ENCODE data around the gene LRRC8C.

DNA sequence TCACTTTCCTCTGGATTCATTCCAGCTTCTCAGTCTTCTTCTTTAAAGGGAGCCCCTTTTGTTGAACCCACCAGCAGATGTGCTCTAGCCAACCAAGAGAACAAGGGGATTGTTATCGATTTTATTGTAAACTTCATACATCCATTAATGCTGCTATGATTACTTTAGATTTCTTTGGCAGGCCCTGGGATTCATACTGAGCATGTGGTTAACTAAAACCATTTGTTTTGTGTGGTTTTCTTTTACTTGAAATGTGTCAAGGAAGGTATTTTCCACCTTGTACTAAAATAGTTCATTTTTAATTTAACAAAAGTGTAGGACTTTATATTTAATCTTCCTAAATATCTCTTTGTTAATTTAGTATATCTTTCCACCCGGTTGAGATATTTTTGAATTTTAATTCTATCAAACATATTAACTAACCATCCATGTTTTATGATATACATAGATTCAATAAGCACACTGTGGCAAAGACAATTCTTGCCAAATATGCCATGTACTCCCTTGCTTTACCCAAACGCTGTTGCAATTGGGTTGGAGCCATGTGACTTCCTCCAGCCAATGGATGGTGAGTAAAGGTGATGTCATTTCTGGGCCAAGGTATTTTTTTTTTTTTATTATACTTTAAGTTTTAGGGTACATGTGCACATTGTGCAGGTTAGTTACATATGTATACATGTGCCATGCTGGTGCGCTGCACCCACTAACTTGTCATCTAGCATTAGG is 113.7 kb downstream of the LRRC8C start:
- TF ChIP-seq, protein P1, sequence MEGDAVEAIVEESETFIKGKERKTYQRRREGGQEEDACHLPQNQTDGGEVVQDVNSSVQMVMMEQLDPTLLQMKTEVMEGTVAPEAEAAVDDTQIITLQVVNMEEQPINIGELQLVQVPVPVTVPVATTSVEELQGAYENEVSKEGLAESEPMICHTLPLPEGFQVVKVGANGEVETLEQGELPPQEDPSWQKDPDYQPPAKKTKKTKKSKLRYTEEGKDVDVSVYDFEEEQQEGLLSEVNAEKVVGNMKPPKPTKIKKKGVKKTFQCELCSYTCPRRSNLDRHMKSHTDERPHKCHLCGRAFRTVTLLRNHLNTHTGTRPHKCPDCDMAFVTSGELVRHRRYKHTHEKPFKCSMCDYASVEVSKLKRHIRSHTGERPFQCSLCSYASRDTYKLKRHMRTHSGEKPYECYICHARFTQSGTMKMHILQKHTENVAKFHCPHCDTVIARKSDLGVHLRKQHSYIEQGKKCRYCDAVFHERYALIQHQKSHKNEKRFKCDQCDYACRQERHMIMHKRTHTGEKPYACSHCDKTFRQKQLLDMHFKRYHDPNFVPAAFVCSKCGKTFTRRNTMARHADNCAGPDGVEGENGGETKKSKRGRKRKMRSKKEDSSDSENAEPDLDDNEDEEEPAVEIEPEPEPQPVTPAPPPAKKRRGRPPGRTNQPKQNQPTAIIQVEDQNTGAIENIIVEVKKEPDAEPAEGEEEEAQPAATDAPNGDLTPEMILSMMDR (IDR thresholded peaks at IDR 0.05), result no peak
- TF ChIP-seq POLR2A (IDR thresholded peaks at IDR 0.05) (no peak), POLR2AphosphoS5 (IDR thresholded peaks at IDR 0.05) (no peak), EP300 (IDR thresholded peaks at IDR 0.05) (no peak)

All from sigmoid colon (tissue), 4 donors.